Measurements from ENCODE around the gene TRIM6. TPM values are rescaled to one million over a fixed set of nuclear protein-coding genes. Genes with fewer than 3 reads are reported as not detected.

Gene TRIM6
- total RNA-seq, 1 experiment from 2014 or later, result 10.1 TPM

DNA sequence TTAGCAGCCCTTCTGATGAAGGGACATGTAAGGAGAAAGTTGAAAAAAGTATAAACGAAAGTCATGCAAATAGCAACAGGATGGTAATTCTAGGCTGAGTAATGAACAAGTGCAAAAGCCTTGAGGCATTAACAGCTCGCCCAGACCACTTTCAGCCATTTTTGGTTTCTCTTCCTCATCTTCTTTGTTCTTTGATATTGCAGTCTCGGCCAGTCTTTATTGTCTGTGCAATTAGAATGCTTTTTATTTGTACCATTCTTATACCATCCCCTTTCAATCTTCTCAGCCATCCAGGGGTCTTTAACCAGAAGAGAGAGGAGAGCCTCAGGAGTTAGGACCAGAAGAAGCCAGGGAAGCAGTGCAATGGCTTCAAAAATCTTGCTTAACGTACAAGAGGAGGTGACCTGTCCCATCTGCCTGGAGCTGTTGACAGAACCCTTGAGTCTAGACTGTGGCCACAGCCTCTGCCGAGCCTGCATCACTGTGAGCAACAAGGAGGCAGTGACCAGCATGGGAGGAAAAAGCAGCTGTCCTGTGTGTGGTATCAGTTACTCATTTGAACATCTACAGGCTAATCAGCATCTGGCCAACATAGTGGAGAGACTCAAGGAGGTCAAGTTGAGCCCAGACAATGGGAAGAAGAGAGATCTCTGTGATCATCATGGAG lies 35.7 kb downstream of the TRIM6 start:
- Histone ChIP-seq H3K4me1 (ENCODE audit: insufficient read depth, low read length) (no peaks in the 10 kb centered on the region), H3K79me2 (ENCODE audit: low read length) (no peaks in the 10 kb centered on the region), H3K4me2 (ENCODE audit: low read length) (no peak overlapping the region), H2AFZ (ENCODE audit: low read length) (no peak overlapping the region), H3K9me3 (ENCODE audit: low read length) (no peaks in the 10 kb centered on the region), H4K20me1 (ENCODE audit: low read length) (no peaks in the 10 kb centered on the region), H3K27me3 (ENCODE audit: low read length) (no peaks in the 10 kb centered on the region), H3K27ac (ENCODE audit: low read length) (no peak overlapping the region), H3K9me2 (replicated peaks; ENCODE audit: low read length) (no peaks in the 10 kb centered on the region), H3K9ac (ENCODE audit: low read length) (no peak overlapping the region), H3F3A (ENCODE audit: low read length, unreplicated experiment) (no peaks in the 10 kb centered on the region), H3K4me3 (ENCODE audit: low read length) (no peak overlapping the region), H3K36me3 (ENCODE audit: low read depth, low read length) (no peaks in the 10 kb centered on the region)
- TF ChIP-seq EZH2phosphoT487 (IDR thresholded peaks at IDR 0.05; ENCODE audit: borderline replicate concordance, low read length), result no peak
- TF ChIP-seq CTCF (conservative IDR thresholded peaks at IDR 0.05; ENCODE audit: low read depth, low read length), result no peak
- TF ChIP-seq EZH2 (IDR thresholded peaks at IDR 0.05; ENCODE audit: low read length, unreplicated experiment), result no peak
- no peak for ATAC-seq
- CTCF ChIA-PET, result no interaction called here
- intact Hi-C loops (cut with micrococcal nuclease), result no loop called here
- POLR2A ChIA-PET (ENCODE audit: unreplicated experiment), result no interaction called here
- no TSS peak for BruUV-seq (replicated peaks)
- no peak for DNase-seq

- Histone ChIP-seq H3K27me3 (ENCODE audit: low read length) (no peaks in the 10 kb centered on the region), H3K4me1 (ENCODE audit: insufficient read depth, low read length) (no peaks in the 10 kb centered on the region), H2AFZ (ENCODE audit: low read length) (no peak overlapping the region), H3K27ac (ENCODE audit: low read length) (peak overlapping the region; percentile 25; the same call in 1 of the 2 replicates), H3K36me3 (ENCODE audit: low read depth, low read length) (no peaks in the 10 kb centered on the region), H3F3A (ENCODE audit: low read length, unreplicated experiment) (peaks cover 5% of the 10 kb centered on the region), H4K20me1 (ENCODE audit: low read length) (no peaks in the 10 kb centered on the region), H3K9me3 (ENCODE audit: low read length) (no peaks in the 10 kb centered on the region), H3K79me2 (ENCODE audit: low read length) (no peaks in the 10 kb centered on the region), H3K4me3 (ENCODE audit: low read length) (no peak overlapping the region), H3K4me2 (ENCODE audit: low read length) (peak overlapping the region; percentile 14; the same call in 1 of the 2 replicates), H3K9ac (ENCODE audit: low read length) (no peak overlapping the region), H3K9me2 (replicated peaks; ENCODE audit: low read length) (no peaks in the 10 kb centered on the region)
- BruUV-seq (replicated peaks), result no TSS peak
- POLR2A ChIA-PET (ENCODE audit: unreplicated experiment), result no interaction called here
- ATAC-seq (peak; percentile 98), DNase-seq (peak; percentile 70)
- TF ChIP-seq EZH2 (IDR thresholded peaks at IDR 0.05; ENCODE audit: low read length, unreplicated experiment) (no peak), EZH2phosphoT487 (IDR thresholded peaks at IDR 0.05; ENCODE audit: borderline replicate concordance, low read length) (no peak), CTCF (conservative IDR thresholded peaks at IDR 0.05; ENCODE audit: low read depth, low read length) (no peak)
- CTCF ChIA-PET, result interaction anchor here (0.7 kb wide), 1 partner anchor 90 kb away, joined by 8 read pairs; no protein-coding TSS in a partner anchor
- intact Hi-C loops (cut with micrococcal nuclease), result loop anchor here (1.0 kb wide), 1 partner anchor 19 kb away; no protein-coding TSS in a partner anchor
These were observed 43.5 kb downstream of the TRIM6 start for GRCh38 chr11:5639953-5640352.

GRCh38 chr11:5643585-5643984 lies 47.1 kb downstream of the TRIM6 start:
- Histone ChIP-seq H3K27ac (ENCODE audit: low read length) (no peak overlapping the region), H3K27me3 (ENCODE audit: low read length) (no peaks in the 10 kb centered on the region), H3K79me2 (ENCODE audit: low read length) (no peaks in the 10 kb centered on the region), H3K36me3 (ENCODE audit: low read depth, low read length) (no peaks in the 10 kb centered on the region), H3K4me3 (ENCODE audit: low read length) (no peak overlapping the region), H3K9me2 (replicated peaks; ENCODE audit: low read length) (no peaks in the 10 kb centered on the region), H3K4me1 (ENCODE audit: insufficient read depth, low read length) (no peaks in the 10 kb centered on the region), H3K9me3 (ENCODE audit: low read length) (no peaks in the 10 kb centered on the region), H3K9ac (ENCODE audit: low read length) (no peak overlapping the region), H3F3A (ENCODE audit: low read length, unreplicated experiment) (peaks cover 5% of the 10 kb centered on the region), H4K20me1 (ENCODE audit: low read length) (no peaks in the 10 kb centered on the region), H3K4me2 (ENCODE audit: low read length) (no peak overlapping the region), H2AFZ (ENCODE audit: low read length) (no peak overlapping the region)
- ChIA-PET CTCF (no interaction called here), POLR2A (ENCODE audit: unreplicated experiment) (no interaction called here)
- intact Hi-C loops (cut with micrococcal nuclease), result no loop called here
- DNase-seq, result no peak
- ATAC-seq, result no peak
- BruUV-seq (replicated peaks), result no TSS peak
- TF ChIP-seq CTCF (conservative IDR thresholded peaks at IDR 0.05; ENCODE audit: low read depth, low read length), result no peak
- TF ChIP-seq EZH2phosphoT487 (IDR thresholded peaks at IDR 0.05; ENCODE audit: borderline replicate concordance, low read length), result no peak
- TF ChIP-seq EZH2 (IDR thresholded peaks at IDR 0.05; ENCODE audit: low read length, unreplicated experiment), result no peak

Measured in PC-3 (cell line).